Tibial nerve (tissue), 4 donors: Measurements from ENCODE around the gene SMAD6. TPM values are rescaled to one million over a fixed set of nuclear protein-coding genes. Genes with fewer than 3 reads are reported as not detected.

ENCODE experiments used
- DNase-seq, 2 donors: peaks; one replicate each; pipeline ENCODE4 v3.0.0-alpha.2; 2019; ENCODE audit warnings: low spot score in 2 of 2
- H3K27ac ChIP-seq, 4 donors: fragments of 200-600 bp; sonication (generic) in 3 of 4; one replicate each; pipeline ENCODE4 v1.5.1; 2017 to 2019; ENCODE audit warnings: mild to moderate bottlenecking in 1 of 4
- H3K27me3 ChIP-seq, 2 donors: fragments of 200-600 bp; sonication (generic) in 1 of 2; one replicate each; pipeline versions ENCODE4 v1.5.1 to v1.6.0; 2017 to 2019
- H3K36me3 ChIP-seq, 3 donors: fragments of 200-600 bp; sonication (generic); one replicate each; pipeline ENCODE4 v1.5.1; 2018 to 2019
- H3K4me1 ChIP-seq, 4 donors: fragments of 200-600 bp; sonication (generic) in 3 of 4; one replicate each; pipeline ENCODE4 v1.5.1; 2017 to 2019
- H3K4me3 ChIP-seq, 4 donors: fragments of 200-600 bp; sonication (generic) in 3 of 4; one replicate each; pipeline ENCODE4 v1.5.1; 2017 to 2019; ENCODE audit warnings: mild to moderate bottlenecking in 1 of 4, moderate library complexity in 1 of 4
- H3K9me3 ChIP-seq, 4 donors: fragments of 200-600 bp; sonication (generic) in 3 of 4; one replicate each; pipeline ENCODE4 v1.5.1; 2017 to 2019
- CTCF ChIP-seq, 5 experiments: fragments of 200-600 bp in 3 of 5; fragments of 450-650 bp in 2 of 5; sonication (generic) in 3 of 5; IDR thresholded peaks; one replicate each; pipeline ENCODE4 v1.5.1; 2016 to 2019; ENCODE audit warnings: antibody characterized with exemption in 5 of 5, mild to moderate bottlenecking in 3 of 5, moderate library complexity in 2 of 5
- EP300 ChIP-seq, 2 donors: sonication (generic); formaldehyde crosslinking; IDR thresholded peaks; one replicate each; pipeline ENCODE4 v1.6.1; 2017; ENCODE audit warnings: antibody characterized with exemption in 2 of 2, mild to moderate bottlenecking in 1 of 2
- POLR2A ChIP-seq, 2 donors: fragments of 450-650 bp; IDR thresholded peaks; one replicate each; pipeline ENCODE4 v1.6.1; 2017; ENCODE audit warnings: antibody characterized with exemption in 2 of 2, mild to moderate bottlenecking in 2 of 2, moderate library complexity in 2 of 2
- WGBS, 2 donors: methylation state at CpG; one replicate each; pipeline ENCODE4 v1.1.5; 2018; 5-methylcytosine and 5-hydroxymethylcytosine counted together
- total RNA-seq, 4 donors: library from RNA; depleted of rRNA; stranded (reverse); fragments of >200 nt; gene quantifications; one replicate each; pipeline ENCODE4 v1.1.0, GENCODE V29; 2016

SMAD6 gene
- total RNA-seq, 4 donors from 2014 or later: 41.9 to 57.2 (median 48.6) TPM

GRCh38 chr15:66654739-66655375 is 47.2 kb upstream of the SMAD6 start:
- Histone ChIP-seq H3K9me3 (no peaks in the 10 kb centered on the region), H3K4me1 (peaks cover 0 to 45% (median 24%) of the 10 kb centered on the region in 4 donors), H3K4me3 (peak overlapping the region; percentile 14 to 45 (median 20)), H3K36me3 (no peaks in the 10 kb centered on the region), H3K27ac (peak overlapping the region; percentile 5 to 88 (median 54)), H3K27me3 (no peaks in the 10 kb centered on the region)
- DNase-seq: no peak
- WGBS, 2 donors: 11 to 31% methylated on average over 16 to 37 of the region's 45 CpGs
- TF ChIP-seq EP300 (IDR thresholded peaks at IDR 0.05): no peak
- TF ChIP-seq POLR2A (IDR thresholded peaks at IDR 0.05): no peak
- TF ChIP-seq CTCF (IDR thresholded peaks at IDR 0.05): no peak

- TF ChIP-seq EP300 (IDR thresholded peaks at IDR 0.05): no peak
- no peak for TF ChIP-seq CTCF (IDR thresholded peaks at IDR 0.05)
- TF ChIP-seq POLR2A (IDR thresholded peaks at IDR 0.05): no peak
- Histone ChIP-seq H3K4me3 (peak overlapping the region in 1 of 4 donors; percentile 45), H3K27ac (peak overlapping the region in 2 of 4 donors; percentile 65 to 88)
Observed at GRCh38 chr15:66655511-66655910, 46.5 kb upstream of the SMAD6 start.

GRCh38 chr15:66655997-66656396 is 46.0 kb upstream of the SMAD6 start:
- peak overlapping the region in 2 of 4 donors; percentile 65 to 88 for H3K27ac ChIP-seq
- H3K27me3 ChIP-seq: no peaks in the 10 kb centered on the region
- no peaks in the 10 kb centered on the region for H3K9me3 ChIP-seq
- peaks cover 0 to 35% (median 17%) of the 10 kb centered on the region in 4 donors for H3K4me1 ChIP-seq
- no peak for DNase-seq
- 94 to 96% methylated on average over 2 of the region's 2 CpGs for WGBS, 2 donors
- no peak for TF ChIP-seq EP300 (IDR thresholded peaks at IDR 0.05)
- no peak for TF ChIP-seq CTCF (IDR thresholded peaks at IDR 0.05)
- TF ChIP-seq POLR2A (IDR thresholded peaks at IDR 0.05): no peak
- no peak overlapping the region for H3K4me3 ChIP-seq
- H3K36me3 ChIP-seq: no peaks in the 10 kb centered on the region

More at GRCh38 chr15:66655511-66655910, 46.5 kb upstream of the SMAD6 start:
- 66 to 74% methylated on average over 14 of the region's 14 CpGs for WGBS, 2 donors
- Histone ChIP-seq H3K27me3 (no peaks in the 10 kb centered on the region), H3K36me3 (no peaks in the 10 kb centered on the region), H3K4me1 (peaks cover 0 to 39% (median 19%) of the 10 kb centered on the region in 4 donors), H3K9me3 (no peaks in the 10 kb centered on the region)
- DNase-seq: no peak

GRCh38 chr15:66657185-66658020 is 44.6 kb upstream of the SMAD6 start:
- no peak overlapping the region for H3K4me3 ChIP-seq
- TF ChIP-seq POLR2A (IDR thresholded peaks at IDR 0.05) (no peak), EP300 (IDR thresholded peaks at IDR 0.05) (no peak), CTCF (IDR thresholded peaks at IDR 0.05) (no peak)
- WGBS, 2 donors: 49 to 58% methylated on average over 9 of the region's 9 CpGs
- no peaks in the 10 kb centered on the region for H3K36me3 ChIP-seq
- H3K4me1 ChIP-seq: peaks cover 0 to 32% (median 17%) of the 10 kb centered on the region in 4 donors
- DNase-seq: no peak
- no peaks in the 10 kb centered on the region for H3K27me3 ChIP-seq
- peak overlapping the region in 3 of 4 donors; percentile 40 to 75 (median 51) for H3K27ac ChIP-seq
- H3K9me3 ChIP-seq: no peaks in the 10 kb centered on the region

- Histone ChIP-seq H3K4me3 (no peak overlapping the region), H3K9me3 (no peaks in the 10 kb centered on the region), H3K27ac (peak overlapping the region in 2 of 4 donors; percentile 51 to 75), H3K4me1 (peaks cover 0 to 32% (median 17%) of the 10 kb centered on the region in 4 donors), H3K36me3 (no peaks in the 10 kb centered on the region), H3K27me3 (no peaks in the 10 kb centered on the region)
- 45 to 67% methylated on average over 5 of the region's 5 CpGs for WGBS, 2 donors
- DNase-seq: no peak
- TF ChIP-seq POLR2A (IDR thresholded peaks at IDR 0.05) (no peak), CTCF (IDR thresholded peaks at IDR 0.05) (no peak), EP300 (IDR thresholded peaks at IDR 0.05) (no peak)
Observed at GRCh38 chr15:66658044-66658443, 44.0 kb upstream of the SMAD6 start.
